H9 (cell line): Measurements from ENCODE around the gene ST8SIA6. TPM values are rescaled to one million over a fixed set of nuclear protein-coding genes. Genes with fewer than 3 reads are reported as not detected.
A peak's percentile ranks its signal among the peaks of the same experiment; 100 is the strongest.

Source experiments
- DNase-seq: peaks from one replicate; pipeline ENCODE4 v3.0.0-alpha.2; 2017
- H2AFZ ChIP-seq: one replicate; pipeline ENCODE4 v1.6.1; 2013; ENCODE audit warnings: mild to moderate bottlenecking, low read length, control low read depth, moderate library complexity
- H2AK5ac ChIP-seq: 2 replicates; pipeline ENCODE4 v1.6.1; 2013; ENCODE audit warnings: low read length, control low read depth, mixed read lengths; ENCODE audit not compliant: insufficient read length
- H2BK120ac ChIP-seq: one replicate; pipeline ENCODE4 v1.6.1; 2013; ENCODE audit warnings: low read depth, mild to moderate bottlenecking, low read length, control low read depth, inconsistent platforms; ENCODE audit not compliant: poor library complexity, severe bottlenecking
- H2BK12ac ChIP-seq: 2 replicates; pipeline ENCODE4 v1.6.1; 2013; ENCODE audit warnings: low read length, control low read depth, mixed read lengths, low read depth; ENCODE audit not compliant: insufficient read length
- H2BK15ac ChIP-seq: 2 replicates; pipeline ENCODE4 v1.6.1; 2013; ENCODE audit warnings: low read depth, low read length, control low read depth
- H2BK20ac ChIP-seq: one replicate; pipeline ENCODE4 v1.6.1; 2013; ENCODE audit warnings: low read depth, mild to moderate bottlenecking, low read length, control low read depth, inconsistent platforms; ENCODE audit not compliant: poor library complexity, severe bottlenecking
- H2BK5ac ChIP-seq: 2 replicates; pipeline ENCODE4 v1.6.1; 2013; ENCODE audit warnings: low read length, control low read depth, mixed read lengths; ENCODE audit not compliant: insufficient read length
- H3K14ac ChIP-seq: 2 replicates; pipeline ENCODE4 v1.6.1; 2013; ENCODE audit warnings: low read length, control low read depth; ENCODE audit not compliant: insufficient read depth
- H3K18ac ChIP-seq: 2 replicates; pipeline ENCODE4 v1.6.1; 2013; ENCODE audit warnings: low read depth, mild to moderate bottlenecking, mixed read lengths, low read length, control low read depth; ENCODE audit not compliant: insufficient read length
- H3K23ac ChIP-seq: 2 replicates; pipeline ENCODE4 v1.6.1; 2013; ENCODE audit warnings: low read length, control low read depth, mixed read lengths, low read depth; ENCODE audit not compliant: insufficient read length
- H3K23me2 ChIP-seq: 2 replicates; pipeline ENCODE4 v1.6.1; 2013; ENCODE audit warnings: low read depth, mild to moderate bottlenecking, mixed read lengths, low read length, control low read depth; ENCODE audit not compliant: insufficient read length, poor library complexity, severe bottlenecking
- H3K27ac ChIP-seq: 2 replicates; pipeline ENCODE4 v1.5.1; 2013; ENCODE audit warnings: low read length, control low read depth, mixed read lengths, low read depth; ENCODE audit not compliant: insufficient read length
- H3K27me3 ChIP-seq: 2 replicates; pipeline ENCODE4 v1.6.1; 2013; ENCODE audit warnings: low read length, control low read depth, inconsistent platforms; ENCODE audit not compliant: insufficient read depth
- H3K4ac ChIP-seq: 2 replicates; pipeline ENCODE4 v1.6.1; 2013; ENCODE audit warnings: low read depth, mild to moderate bottlenecking, control low read depth, inconsistent platforms, low read length, moderate library complexity
- H3K4me1 ChIP-seq: 2 replicates; pipeline ENCODE4 v1.6.1; 2013; ENCODE audit warnings: low read length, control low read depth, inconsistent platforms; ENCODE audit not compliant: insufficient read depth
- H3K4me2 ChIP-seq: 2 replicates; pipeline ENCODE4 v1.6.1; 2013; ENCODE audit warnings: low read length, control low read depth, mixed read lengths; ENCODE audit not compliant: insufficient read length, insufficient read depth
- H3K56ac ChIP-seq: 2 replicates; pipeline ENCODE4 v1.6.1; 2013; ENCODE audit warnings: low read depth, mild to moderate bottlenecking, mixed read lengths, low read length, control low read depth; ENCODE audit not compliant: insufficient read length
- H3K79me1 ChIP-seq: 2 replicates; pipeline ENCODE4 v1.6.1; 2013; ENCODE audit warnings: low read depth, mild to moderate bottlenecking, moderate library complexity, low read length, control low read depth, inconsistent platforms; ENCODE audit not compliant: insufficient read depth, poor library complexity, severe bottlenecking
- H3K79me2 ChIP-seq: 2 replicates; pipeline ENCODE4 v1.6.1; 2013; ENCODE audit warnings: low read length, control low read depth, inconsistent platforms; ENCODE audit not compliant: insufficient read depth
- H3K9ac ChIP-seq: 2 replicates; pipeline ENCODE4 v1.6.1; 2013; ENCODE audit warnings: low read length, control low read depth, mixed read lengths; ENCODE audit not compliant: insufficient read length; ENCODE audit errors: extremely low read depth
- H3K9me3 ChIP-seq: one replicate; pipeline ENCODE4 v1.6.1; 2013; ENCODE audit warnings: low read depth, low read length, inconsistent platforms; ENCODE audit not compliant: control insufficient read depth
- H3T11ph ChIP-seq: one replicate; pipeline ENCODE4 v1.6.1; 2013; ENCODE audit warnings: mild to moderate bottlenecking, low read length, control low read depth, inconsistent platforms
- H4K20me1 ChIP-seq: one replicate; pipeline ENCODE4 v1.6.1; 2013; ENCODE audit not compliant: control insufficient read depth, insufficient read length, insufficient read depth
- H4K5ac ChIP-seq: 2 replicates; pipeline ENCODE4 v1.6.1; 2013; ENCODE audit warnings: low read depth, mild to moderate bottlenecking, mixed read lengths, low read length, control low read depth; ENCODE audit not compliant: insufficient read length
- H4K8ac ChIP-seq: replicated peaks from 2 replicates; pipeline ENCODE4 v1.6.1; 2013; ENCODE audit warnings: low read length, control low read depth, mixed read lengths, low read depth; ENCODE audit not compliant: insufficient read length
- H4K91ac ChIP-seq: 2 replicates; pipeline ENCODE4 v1.6.1; 2013; ENCODE audit warnings: low read depth, mild to moderate bottlenecking, moderate library complexity, mixed read lengths, low read length, control low read depth; ENCODE audit not compliant: insufficient read length
- H3K27ac Mint-ChIP-seq, 3 experiments: 2 replicates in 2 of 3; 3 replicates in 1 of 3; pipeline ENCODE4 v1.8.0; 2020 to 2021; ENCODE audit warnings: mixed read lengths in 3 of 3, mild to moderate bottlenecking in 1 of 3, moderate library complexity in 1 of 3
- H3K27me3 Mint-ChIP-seq: 2 replicates; pipeline ENCODE4 v1.8.0; 2021; ENCODE audit warnings: low read depth, mild to moderate bottlenecking, moderate library complexity, mixed read lengths
- H3K36me3 Mint-ChIP-seq, 3 experiments: 2 replicates in 2 of 3; 3 replicates in 1 of 3; pipeline ENCODE4 v1.8.0; 2020 to 2021; ENCODE audit warnings: low read depth in 3 of 3, mixed read lengths in 3 of 3; ENCODE audit not compliant: insufficient read depth in 1 of 3
- H3K4me1 Mint-ChIP-seq, 2 experiments: 2 replicates each; pipeline ENCODE4 v1.8.0; 2020; ENCODE audit warnings: mixed read lengths in 2 of 2
- H3K4me3 Mint-ChIP-seq, 2 experiments: 2 replicates in 1 of 2; 3 replicates in 1 of 2; pipeline ENCODE4 v1.8.0; 2020 to 2021; ENCODE audit warnings: mild to moderate bottlenecking in 2 of 2, mixed read lengths in 2 of 2, moderate library complexity in 1 of 2
- H3K9me3 Mint-ChIP-seq, 2 experiments: 2 replicates in 1 of 2; 3 replicates in 1 of 2; pipeline ENCODE4 v1.8.0; 2020; ENCODE audit warnings: mild to moderate bottlenecking in 2 of 2, mixed read lengths in 2 of 2, moderate library complexity in 1 of 2
- CTCF ChIP-seq: fragments of 200-600 bp; sonication (generic); conservative IDR thresholded peaks from 3 replicates; pipeline ENCODE4 v1.8.0; 2021; ENCODE audit warnings: antibody characterized with exemption, mild to moderate bottlenecking
- WGBS: extraction: QIAGEN DNeasy Blood & Tissue Kit; methylation state at CpG from one replicate; pipeline ENCODE4 v1.1.7; 2013; ENCODE audit warnings: missing lambda C conversion rate, low lambda C conversion rate, mixed read lengths; ENCODE audit not compliant: insufficient read length; ENCODE audit errors: extremely low coverage; 5-methylcytosine and 5-hydroxymethylcytosine counted together
- total RNA-seq: library from RNA; stranded (reverse); gene quantifications from 2 replicates; pipeline ENCODE4 v1.2.1, GENCODE V29; 2021

The ST8SIA6 gene
- total RNA-seq, 1 experiment from 2014 or later = 0.37 TPM

- Mint-ChIP-seq H3K36me3 (no peaks in the 10 kb centered on the region), H3K9me3 (no peaks in the 10 kb centered on the region; a peak in 1 of 5 replicates), H3K27ac (peak overlapping the region in 1 of 3 experiments; percentile 56; a peak in 1 of 7 replicates), H3K4me3 (no peak overlapping the region), H3K4me1 (peaks cover 11 to 13% of the 10 kb centered on the region in 2 experiments), H3K27me3 (no peaks in the 10 kb centered on the region)
- TF ChIP-seq CTCF = peak; percentile 58
- Histone ChIP-seq H3K23me2 (no peaks in the 10 kb centered on the region), H2AK5ac (no peak overlapping the region), H3T11ph (no peak overlapping the region), H2AFZ (no peak overlapping the region), H3K79me1 (no peaks in the 10 kb centered on the region), H4K5ac (no peak overlapping the region), H3K14ac (no peak overlapping the region), H3K9me3 (no peaks in the 10 kb centered on the region), H3K27ac (no peak overlapping the region), H3K4ac (no peak overlapping the region), H2BK12ac (no peak overlapping the region), H3K18ac (no peak overlapping the region), H3K9ac (no peak overlapping the region), H2BK120ac (no peak overlapping the region), H3K23ac (no peak overlapping the region), H3K27me3 (no peaks in the 10 kb centered on the region), H2BK20ac (no peak overlapping the region), H4K20me1 (no peaks in the 10 kb centered on the region), H3K4me1 (no peaks in the 10 kb centered on the region), H2BK5ac (no peak overlapping the region), H3K79me2 (no peaks in the 10 kb centered on the region), H3K56ac (no peak overlapping the region), H4K8ac (no peak overlapping the region), H3K4me2 (no peak overlapping the region), H4K91ac (no peak overlapping the region), H2BK15ac (no peak overlapping the region)
- peak; percentile 55 for DNase-seq
- WGBS = no CpG with 5 or more reads among the region's 2 CpGs
Observed at GRCh38 chr10:17412323-17412722, 42.1 kb downstream of the ST8SIA6 start.
